ENCODE data around the gene ALDH9A1.

The ALDH9A1 gene

DNA sequence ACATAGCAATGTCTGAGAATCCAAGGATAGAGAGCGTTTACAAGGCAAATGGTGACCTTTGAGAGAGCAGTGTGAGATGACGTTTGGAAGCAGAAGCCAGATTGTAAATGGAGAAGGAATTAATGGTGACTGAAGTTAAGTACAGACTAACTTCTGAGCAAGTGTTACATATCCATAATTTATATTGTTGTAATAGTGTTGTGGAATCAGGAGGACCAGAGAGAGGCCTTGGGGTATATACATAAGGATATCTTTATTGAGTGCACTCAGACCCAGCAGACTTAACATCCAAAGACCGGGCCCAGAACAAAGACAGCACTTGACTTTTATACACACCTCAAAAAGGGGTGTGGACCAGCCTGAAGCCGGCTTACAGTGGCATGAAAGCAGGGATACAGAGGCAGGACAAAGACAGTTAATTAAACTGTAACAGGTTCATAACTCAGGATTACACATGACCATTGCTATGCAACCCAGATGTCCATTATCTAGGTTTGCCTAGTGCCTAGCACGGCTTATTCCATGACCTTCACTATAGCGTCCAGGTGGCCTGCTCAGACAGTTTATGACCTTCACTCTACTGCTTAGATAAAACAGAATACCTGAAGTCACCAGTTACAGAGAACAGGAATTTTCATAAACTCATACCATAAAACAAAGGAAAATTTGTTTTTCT, 70.1 kb downstream of the ALDH9A1 start:
- DNase-seq (ENCODE audit: extremely low read depth in 1 of 2, low read depth in 1 of 2), result no peak

DNA sequence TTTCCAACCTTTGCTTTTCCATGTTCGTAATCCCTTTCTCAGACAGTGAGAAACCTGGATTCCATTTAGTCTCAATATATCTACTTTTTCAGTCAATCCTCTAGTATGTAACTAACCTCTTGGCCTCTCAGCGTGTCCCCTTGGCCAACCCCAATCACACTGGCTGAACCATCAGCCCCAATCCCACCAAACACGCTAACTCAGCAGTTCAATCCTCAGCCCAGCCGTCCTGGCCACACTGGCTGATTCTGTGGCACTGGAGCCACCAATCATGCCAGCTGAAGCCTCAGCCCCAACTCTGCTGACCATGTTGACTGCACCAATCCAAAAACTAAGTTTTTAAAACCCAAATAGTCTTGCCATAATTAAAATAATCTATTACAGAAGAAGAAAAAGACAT, 73.9 kb downstream of the ALDH9A1 start:
- DNase-seq (ENCODE audit: extremely low read depth in 1 of 2, low read depth in 1 of 2), result no peak

- DNase-seq (ENCODE audit: extremely low read depth in 1 of 2, low read depth in 1 of 2), result no peak
Measured at GRCh38 chr1:165623624-165624023, 74.7 kb downstream of the ALDH9A1 start.

DNA sequence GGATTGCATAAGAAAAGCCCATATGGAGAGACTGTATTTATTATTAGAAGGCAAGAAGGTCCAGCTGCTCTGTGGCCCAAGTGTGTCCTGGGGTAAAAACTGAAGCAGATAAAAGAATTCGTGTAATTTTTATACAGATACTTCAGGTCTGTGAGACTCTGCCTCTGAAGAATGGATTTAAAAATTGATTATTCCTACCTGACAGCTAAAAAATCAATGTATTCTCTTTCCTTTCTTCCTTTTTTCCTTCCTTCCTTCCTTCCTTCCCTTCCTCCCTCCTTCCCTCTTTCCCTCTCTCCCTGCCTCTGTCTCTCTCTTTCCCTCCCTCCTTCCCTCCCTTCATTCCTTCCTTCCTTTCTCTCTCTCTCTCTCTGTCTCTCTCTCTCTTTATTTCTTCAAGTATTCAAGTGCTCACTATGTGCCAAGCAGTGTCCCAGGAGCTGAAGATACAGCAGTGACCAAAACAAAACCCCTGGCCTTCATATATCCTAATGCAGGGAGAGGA, 78.7 kb downstream of the ALDH9A1 start:
- DNase-seq (ENCODE audit: extremely low read depth in 1 of 2, low read depth in 1 of 2), result no peak

GRCh38 chr1:165616987-165617546, 81.3 kb downstream of the ALDH9A1 start:
- no peak for DNase-seq (ENCODE audit: extremely low read depth in 1 of 2, low read depth in 1 of 2)

GRCh38 chr1:165616054-165616612, 82.2 kb downstream of the ALDH9A1 start:
- no peak for DNase-seq (ENCODE audit: extremely low read depth in 1 of 2, low read depth in 1 of 2)
